H1 (cell line): ENCODE results near the gene TLE4.
A peak's percentile ranks its signal among the peaks of the same experiment; 100 is the strongest.

Source experiments
- BCL11A ChIP-seq, 2 experiments: IDR thresholded peaks; one replicate each; pipeline ENCODE4 v1.6.1; 2011; ENCODE audit warnings: low read depth in 2 of 2, low read length in 2 of 2, mild to moderate bottlenecking in 2 of 2
- CEBPB ChIP-seq: IDR thresholded peaks from 2 replicates; pipeline ENCODE4 v1.6.1; 2012; ENCODE audit warnings: low read depth, low read length
- CHD1 ChIP-seq: IDR thresholded peaks from 2 replicates; pipeline ENCODE4 v1.6.1; 2012; ENCODE audit warnings: low read depth, low read length, improper control_type of control experiment
- CHD2 ChIP-seq: IDR thresholded peaks from 2 replicates; pipeline ENCODE4 v1.6.1; 2012; ENCODE audit warnings: low read length, improper control_type of control experiment
- CTCF ChIP-seq, 3 experiments: IDR thresholded peaks; 1 replicate in 2 of 3; 2 replicates in 1 of 3; pipeline versions ENCODE4 v1.5.1 to v1.6.1; 2011; ENCODE audit warnings: low read length in 3 of 3, mild to moderate bottlenecking in 3 of 3, inconsistent platforms in 2 of 3, low read depth in 1 of 3, moderate library complexity in 1 of 3; ENCODE audit not compliant: insufficient read depth in 1 of 3; ENCODE audit errors: control extremely low read depth in 1 of 3
- EGR1 ChIP-seq: IDR thresholded peaks from 2 replicates; pipeline ENCODE4 v1.6.1; 2011; ENCODE audit warnings: low read depth, low read length, borderline replicate concordance
- EP300 ChIP-seq, 2 experiments: IDR thresholded peaks; 1 replicate in 1 of 2; 2 replicates in 1 of 2; pipeline ENCODE4 v1.6.1; 2011 to 2012; ENCODE audit warnings: low read depth in 2 of 2, low read length in 2 of 2, mild to moderate bottlenecking in 2 of 2, borderline replicate concordance in 1 of 2, inconsistent platforms in 1 of 2, moderate library complexity in 1 of 2
- MAX ChIP-seq: IDR thresholded peaks from 2 replicates; pipeline ENCODE4 v1.6.1; 2012; ENCODE audit warnings: inconsistent platforms
- NRF1 ChIP-seq: IDR thresholded peaks from 2 replicates; pipeline ENCODE4 v1.6.1; 2011; ENCODE audit warnings: mild to moderate bottlenecking, low read depth, low read length, improper control_type of control experiment
- POLR2A ChIP-seq, 2 experiments: IDR thresholded peaks; 1 replicate in 1 of 2; 2 replicates in 1 of 2; pipeline ENCODE4 v1.6.1; 2011; ENCODE audit warnings: low read depth in 2 of 2, low read length in 2 of 2, mild to moderate bottlenecking in 2 of 2; ENCODE audit errors: control extremely low read depth in 1 of 2
- RNF2 ChIP-seq: fragments of 200-900, 300-1000 bp; sonication (generic); IDR thresholded peaks from 2 replicates; pipeline ENCODE4 v1.7.1; 2016; ENCODE audit warnings: borderline replicate concordance, low read depth, mild to moderate bottlenecking, antibody characterized with exemption, low read length; ENCODE audit not compliant: poor library complexity, severe bottlenecking; ENCODE audit errors: missing control alignments
- USF2 ChIP-seq: IDR thresholded peaks from 2 replicates; pipeline ENCODE4 v1.6.1; 2011; ENCODE audit warnings: low read length, improper control_type of control experiment
- YY1 ChIP-seq: IDR thresholded peaks from 2 replicates; pipeline ENCODE4 v1.6.1; 2011; ENCODE audit warnings: low read depth, mild to moderate bottlenecking, low read length
- ZNF274 ChIP-seq: IDR thresholded peaks from 2 replicates; pipeline ENCODE4 v1.7.0; 2012; ENCODE audit warnings: low read length, borderline replicate concordance; ENCODE audit errors: extremely low read depth

GRCh38 chr9:79567671-79568098 lies 4.1 kb upstream of the TLE4 start:
- TF ChIP-seq CTCF (IDR thresholded peaks at IDR 0.05; ENCODE audit: control extremely low read depth in 1 of 3, insufficient read depth in 1 of 3, low read depth in 1 of 3, low read length in 3 of 3) (peak in 2 of 3 experiments; percentile 22 to 25; a peak in 2 of 4 replicates), CHD2 (no peak), USF2 (no peak), ZNF274 (no peak), EGR1 (no peak), YY1 (no peak), CHD1 (no peak), BCL11A (IDR thresholded peaks at IDR 0.05; ENCODE audit: low read depth in 2 of 2, low read length in 2 of 2) (no peak), CEBPB (no peak), RNF2 (no peak), EP300 (IDR thresholded peaks at IDR 0.05; ENCODE audit: borderline replicate concordance in 1 of 2, low read depth in 2 of 2, low read length in 2 of 2) (no peak), POLR2A (IDR thresholded peaks at IDR 0.05; ENCODE audit: control extremely low read depth in 1 of 2, low read depth in 2 of 2, low read length in 2 of 2) (no peak), MAX (no peak), NRF1 (no peak)
